Progenitor cell of endocrine pancreas (in vitro differentiated cells): Measurements from ENCODE around the gene WSB2. TPM values are rescaled to one million over a fixed set of nuclear protein-coding genes. Genes with fewer than 3 reads are reported as not detected.

Experiments
- DNase-seq: peaks from one replicate; pipeline ENCODE4 v3.0.0; 2021; ENCODE audit warnings: low spot score; ENCODE audit not compliant: unreplicated experiment
- H3K27ac Mint-ChIP-seq: 2 replicates; pipeline ENCODE4 v1.8.0; 2021; ENCODE audit warnings: mild to moderate bottlenecking, moderate library complexity, mixed read lengths
- H3K27me3 Mint-ChIP-seq: 2 replicates; pipeline ENCODE4 v1.8.0; 2021; ENCODE audit warnings: mixed read lengths
- H3K36me3 Mint-ChIP-seq: 2 replicates; pipeline ENCODE4 v1.8.0; 2022; ENCODE audit warnings: mixed read lengths; ENCODE audit not compliant: insufficient read depth
- H3K4me1 Mint-ChIP-seq: 2 replicates; pipeline ENCODE4 v1.8.0; 2021; ENCODE audit warnings: low read depth, mixed read lengths
- H3K4me3 Mint-ChIP-seq: 2 replicates; pipeline ENCODE4 v1.8.0; 2021; ENCODE audit warnings: low read depth, mild to moderate bottlenecking, moderate library complexity, mixed read lengths
- H3K9me3 Mint-ChIP-seq: 2 replicates; pipeline ENCODE4 v1.8.0; 2021; ENCODE audit warnings: low read depth, mixed read lengths
- CTCF ChIP-seq: fragments of 200-600 bp; sonication (generic); IDR thresholded peaks from one replicate; pipeline ENCODE4 v1.5.0; 2021; ENCODE audit warnings: antibody characterized with exemption, mild to moderate bottlenecking; ENCODE audit not compliant: unreplicated experiment
- total RNA-seq: library from RNA; stranded (reverse); gene quantifications from 2 replicates; pipeline ENCODE4 v1.2.1, GENCODE V29; 2021

Gene WSB2
- total RNA-seq, 1 donor from 2014 or later: 46.9 TPM

GRCh38 chr12:118103201-118103600, 42.2 kb upstream of the WSB2 start:
- H3K4me3 Mint-ChIP-seq: peak overlapping the region; percentile 88
- H3K27ac Mint-ChIP-seq: peak overlapping the region; percentile 90
- peaks cover 16% of the 10 kb centered on the region for H3K4me1 Mint-ChIP-seq
- DNase-seq: peak; percentile 37
- H3K36me3 Mint-ChIP-seq: no peaks in the 10 kb centered on the region
- H3K27me3 Mint-ChIP-seq: no peaks in the 10 kb centered on the region
- no peaks in the 10 kb centered on the region for H3K9me3 Mint-ChIP-seq
- no peak for TF ChIP-seq CTCF

GRCh38 chr12:118102609-118103008, 41.6 kb upstream of the WSB2 start:
- Mint-ChIP-seq H3K27me3 (no peaks in the 10 kb centered on the region), H3K36me3 (no peaks in the 10 kb centered on the region), H3K4me1 (peaks cover 16% of the 10 kb centered on the region), H3K27ac (peak overlapping the region; percentile 90), H3K4me3 (peak overlapping the region; percentile 88), H3K9me3 (no peaks in the 10 kb centered on the region)
- no peak for DNase-seq
- TF ChIP-seq CTCF: no peak

- Mint-ChIP-seq H3K27ac (peak overlapping the region; percentile 27), H3K4me1 (peaks cover 14% of the 10 kb centered on the region), H3K36me3 (no peaks in the 10 kb centered on the region), H3K4me3 (peak overlapping the region; percentile 40), H3K9me3 (no peaks in the 10 kb centered on the region), H3K27me3 (no peaks in the 10 kb centered on the region)
- no peak for TF ChIP-seq CTCF
- DNase-seq: no peak
Observed at GRCh38 chr12:118102070-118102469, 41.1 kb upstream of the WSB2 start.

DNA sequence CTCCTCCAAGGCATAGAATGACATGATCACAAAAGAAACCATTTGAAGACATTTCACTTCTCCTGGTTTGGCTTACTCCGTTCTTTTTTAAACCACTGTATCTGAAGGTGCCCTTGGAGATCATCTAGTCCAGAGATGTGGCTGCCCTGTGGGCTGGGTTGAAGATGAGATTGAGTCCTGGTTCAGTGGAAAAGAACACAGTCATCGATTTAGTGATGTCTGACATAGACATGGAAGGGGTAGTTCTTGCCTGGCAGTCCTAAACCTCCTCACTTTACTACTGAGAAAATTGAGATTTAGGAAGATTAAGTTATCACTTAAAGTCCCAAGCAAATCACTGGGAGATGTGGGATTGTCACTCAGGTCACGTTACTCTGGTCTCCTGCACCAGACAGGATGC, 40.1 kb upstream of the WSB2 start:
- no peaks in the 10 kb centered on the region for H3K9me3 Mint-ChIP-seq
- no peak for DNase-seq
- H3K27me3 Mint-ChIP-seq: no peaks in the 10 kb centered on the region
- no peak for TF ChIP-seq CTCF
- H3K4me3 Mint-ChIP-seq: no peak overlapping the region
- peaks cover 10% of the 10 kb centered on the region for H3K4me1 Mint-ChIP-seq
- H3K36me3 Mint-ChIP-seq: no peaks in the 10 kb centered on the region
- no peak overlapping the region for H3K27ac Mint-ChIP-seq

GRCh38 chr12:118098911-118099671, 38.1 kb upstream of the WSB2 start:
- Mint-ChIP-seq H3K27ac (no peak overlapping the region), H3K4me1 (peaks cover 8% of the 10 kb centered on the region), H3K36me3 (no peaks in the 10 kb centered on the region), H3K27me3 (no peaks in the 10 kb centered on the region), H3K9me3 (no peaks in the 10 kb centered on the region), H3K4me3 (no peak overlapping the region)
- DNase-seq: no peak
- no peak for TF ChIP-seq CTCF
